CD4-positive, alpha-beta T cell treated with Interleukin-4 for 1 hour (primary cell): Measurements from ENCODE around the gene KIF25.

Experiments
- DNase-seq, 2 donors: peaks; one replicate each; pipeline ENCODE4 v3.0.0-alpha.2; 2020 to 2022

KIF25 gene

DNA sequence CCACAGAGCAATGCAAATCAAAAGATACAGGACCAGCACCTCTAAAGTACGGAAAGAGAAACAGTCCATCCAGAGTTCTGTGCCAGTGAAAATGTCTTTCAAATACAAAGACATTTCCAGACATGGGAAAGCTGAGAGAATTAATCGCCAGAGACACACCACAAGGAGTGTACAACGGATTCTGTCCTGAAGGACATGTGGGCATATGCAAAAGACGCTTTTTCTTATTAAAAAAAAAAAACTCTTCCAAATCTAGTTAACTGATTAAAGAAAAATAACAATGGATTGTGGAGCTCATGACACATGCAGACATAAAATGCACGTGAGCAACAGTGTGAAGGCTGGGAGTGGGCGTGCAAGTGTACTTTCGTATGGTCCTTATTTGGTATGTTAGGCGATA is 22.8 kb downstream of the KIF25 start:
- no peak for DNase-seq

DNA sequence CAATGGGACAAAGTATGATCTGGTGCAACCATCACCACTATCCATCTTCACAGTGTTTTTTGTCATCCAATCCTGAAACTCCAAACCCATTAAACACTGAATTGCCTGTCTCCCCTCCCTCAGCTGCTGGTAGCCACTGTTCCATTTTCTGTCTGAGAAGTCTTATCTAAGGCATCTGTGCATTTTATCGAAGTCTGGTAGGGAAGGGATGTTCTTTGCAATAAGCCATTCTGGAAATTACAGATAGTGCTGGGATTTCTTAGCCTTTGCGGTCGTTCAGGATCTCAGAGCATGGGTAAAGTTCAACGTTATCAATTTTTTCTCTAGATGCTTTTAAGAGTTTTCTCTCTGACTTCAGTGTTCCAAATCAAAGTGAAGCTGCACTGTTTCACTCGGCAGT is 24.1 kb downstream of the KIF25 start:
- DNase-seq: no peak

DNA sequence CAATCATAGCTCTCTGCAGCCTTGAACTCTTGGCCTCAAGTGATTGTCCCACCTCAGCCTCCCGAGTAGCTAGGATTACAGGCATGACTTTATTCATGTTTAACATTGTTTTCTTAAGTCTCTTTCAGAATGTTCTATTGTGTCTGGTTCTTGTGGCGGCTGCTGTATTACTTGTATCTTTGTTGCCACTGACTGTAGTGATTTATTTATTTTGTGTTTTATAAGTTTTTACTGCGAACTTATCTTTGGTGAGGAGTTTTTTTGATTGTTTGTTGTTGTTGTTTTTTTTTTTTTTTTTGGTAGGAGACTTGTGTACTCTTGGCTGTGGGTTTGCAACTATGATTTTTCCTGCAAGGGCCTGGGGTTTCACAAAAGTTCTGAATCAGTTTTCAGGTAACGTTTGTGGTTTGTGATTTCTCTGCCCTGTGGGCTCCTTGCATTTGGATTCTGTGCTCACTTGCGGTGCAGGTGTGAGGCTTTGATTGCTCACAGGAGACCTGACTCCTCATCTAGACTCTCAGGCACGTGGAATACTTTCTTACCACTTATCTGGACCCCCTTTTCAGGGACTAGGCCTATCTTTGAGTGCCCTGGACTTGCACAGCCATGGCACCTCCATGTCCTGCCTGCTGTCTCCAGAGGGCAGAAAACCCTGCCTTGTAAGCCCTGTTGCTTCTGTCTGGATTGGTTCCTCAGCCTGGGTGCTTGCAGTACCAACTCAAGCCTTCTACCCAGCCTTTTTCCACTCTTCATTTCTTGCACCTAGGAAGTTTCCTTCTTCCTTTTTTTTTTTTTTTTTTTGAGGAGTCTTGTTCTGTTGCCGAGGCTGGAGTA is 25.2 kb downstream of the KIF25 start:
- no peak for DNase-seq

DNA sequence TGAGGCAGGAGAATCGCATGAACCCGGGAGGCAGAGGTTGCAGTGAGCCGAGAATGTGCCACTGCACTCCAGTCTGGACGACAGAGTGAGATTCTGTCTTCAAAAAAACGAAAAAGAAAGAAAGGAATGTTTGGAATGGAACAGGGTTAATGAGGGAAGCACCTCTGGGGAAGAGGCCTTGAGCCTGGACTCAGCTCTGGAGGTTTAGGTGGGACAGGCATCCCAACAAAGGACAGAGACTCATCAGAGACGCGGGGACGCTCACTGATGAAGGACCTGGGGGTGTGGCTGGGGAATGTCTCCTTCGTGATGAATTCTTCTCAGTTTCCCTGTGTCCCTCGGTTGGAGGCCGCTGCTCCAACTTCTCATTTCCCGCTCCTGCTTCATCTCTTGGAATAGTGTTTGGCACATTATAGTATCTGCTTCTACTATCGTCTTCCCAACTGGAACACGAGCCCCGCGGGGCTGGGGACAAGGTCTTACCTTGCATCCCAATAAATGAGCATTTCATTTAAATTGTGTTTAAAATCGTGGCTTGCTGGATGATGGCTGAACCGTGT is 27.6 kb downstream of the KIF25 start:
- DNase-seq: no peak

DNA sequence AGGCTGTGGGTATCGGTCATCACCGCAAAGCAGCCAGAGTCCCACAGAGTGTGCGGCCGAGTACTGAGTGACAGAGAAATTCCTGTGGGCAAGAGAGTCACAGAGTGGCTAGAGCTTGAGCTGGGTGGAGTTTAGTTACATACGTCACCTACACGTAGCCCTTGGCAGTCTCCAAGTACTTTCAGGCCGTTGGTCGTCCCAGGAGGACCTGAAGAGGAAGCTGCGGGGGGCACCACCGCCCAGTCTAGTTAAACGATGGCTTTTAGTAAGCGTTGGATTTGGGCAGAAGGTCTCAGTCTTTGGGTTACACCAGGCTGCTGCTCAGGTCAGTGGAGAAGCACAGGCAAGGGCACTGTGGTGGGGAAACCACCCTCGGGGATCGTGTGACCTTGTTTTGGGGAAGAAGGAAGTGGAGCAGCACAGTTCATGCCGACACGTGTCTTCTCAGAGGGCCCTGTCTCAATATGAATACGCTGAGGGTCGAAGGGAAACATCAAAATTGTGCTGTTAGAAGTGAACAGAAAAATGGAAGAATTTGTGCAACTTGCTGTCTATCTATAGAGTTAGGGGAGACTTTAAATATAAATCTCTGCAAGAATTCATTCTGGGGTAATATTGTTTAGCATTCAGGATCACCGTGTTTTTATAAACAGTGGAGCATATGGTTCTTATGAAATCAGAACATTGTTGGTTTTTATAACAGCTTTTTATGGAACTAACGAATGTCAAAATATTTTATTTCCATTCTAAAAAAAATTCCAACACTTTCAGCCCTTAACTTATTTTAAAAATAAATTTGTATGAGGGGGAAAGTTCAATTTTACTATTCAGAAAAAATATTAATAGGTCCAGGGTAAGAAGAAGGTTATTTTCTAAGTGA is 28.6 kb downstream of the KIF25 start:
- DNase-seq: no peak

DNA sequence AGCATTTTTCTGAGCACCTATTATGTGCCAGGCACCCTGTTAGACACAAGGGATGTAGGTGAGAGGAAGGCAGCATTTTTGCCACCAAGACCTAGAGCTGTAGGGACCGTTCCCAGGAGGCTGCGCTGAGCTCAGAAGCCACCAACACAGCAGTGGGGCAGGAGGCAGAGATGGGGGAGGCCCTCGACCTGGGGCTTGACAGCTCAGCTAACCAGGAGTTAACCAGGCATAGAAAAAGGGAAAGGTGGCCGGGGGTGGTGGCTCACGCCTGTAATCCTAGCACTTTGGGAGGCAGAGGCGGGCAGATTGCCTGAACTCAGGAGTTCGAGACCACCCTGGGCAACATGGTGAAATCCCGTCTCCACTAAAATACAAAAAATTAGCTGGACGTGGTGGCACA is 29.5 kb downstream of the KIF25 start:
- no peak for DNase-seq

DNA sequence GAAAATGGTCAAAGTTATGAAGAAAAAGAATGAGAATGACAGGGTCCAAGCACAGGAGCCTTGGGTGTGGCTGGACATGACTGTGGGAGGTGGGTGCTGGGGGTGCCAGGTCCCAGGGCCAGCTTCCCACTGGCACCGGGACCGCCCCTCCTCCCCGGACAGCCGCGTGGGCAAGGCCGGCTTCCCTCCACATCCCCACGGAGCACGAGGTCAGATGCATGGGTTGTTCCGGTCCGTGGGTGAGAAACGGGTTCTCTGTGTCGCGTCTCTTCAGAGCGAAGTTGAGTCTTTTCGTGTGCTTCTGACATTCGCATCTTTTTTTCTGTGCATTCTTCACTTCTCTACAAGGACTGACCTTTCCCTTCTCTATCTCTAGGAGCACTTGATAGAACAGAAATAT is 30.1 kb downstream of the KIF25 start:
- DNase-seq: no peak

DNA sequence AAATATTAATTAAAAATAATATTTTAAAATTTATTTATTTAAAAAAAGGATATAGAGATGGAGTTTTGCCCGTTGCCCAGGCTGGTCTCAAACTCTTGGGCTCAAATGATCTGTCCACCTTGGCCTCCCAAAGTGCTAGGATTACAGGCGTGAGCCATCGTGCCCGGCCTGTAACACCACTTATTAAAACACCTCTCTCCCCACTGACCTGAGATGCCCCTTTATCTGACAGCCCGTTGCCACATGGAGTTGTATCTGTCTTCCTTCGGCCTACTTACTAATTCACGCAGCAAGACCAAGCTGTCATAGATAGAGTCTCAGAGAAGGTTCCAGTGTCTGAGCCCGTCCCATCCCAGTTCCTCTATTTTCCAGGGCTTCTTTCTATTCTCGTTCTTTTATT is 30.7 kb downstream of the KIF25 start:
- DNase-seq: no peak

DNA sequence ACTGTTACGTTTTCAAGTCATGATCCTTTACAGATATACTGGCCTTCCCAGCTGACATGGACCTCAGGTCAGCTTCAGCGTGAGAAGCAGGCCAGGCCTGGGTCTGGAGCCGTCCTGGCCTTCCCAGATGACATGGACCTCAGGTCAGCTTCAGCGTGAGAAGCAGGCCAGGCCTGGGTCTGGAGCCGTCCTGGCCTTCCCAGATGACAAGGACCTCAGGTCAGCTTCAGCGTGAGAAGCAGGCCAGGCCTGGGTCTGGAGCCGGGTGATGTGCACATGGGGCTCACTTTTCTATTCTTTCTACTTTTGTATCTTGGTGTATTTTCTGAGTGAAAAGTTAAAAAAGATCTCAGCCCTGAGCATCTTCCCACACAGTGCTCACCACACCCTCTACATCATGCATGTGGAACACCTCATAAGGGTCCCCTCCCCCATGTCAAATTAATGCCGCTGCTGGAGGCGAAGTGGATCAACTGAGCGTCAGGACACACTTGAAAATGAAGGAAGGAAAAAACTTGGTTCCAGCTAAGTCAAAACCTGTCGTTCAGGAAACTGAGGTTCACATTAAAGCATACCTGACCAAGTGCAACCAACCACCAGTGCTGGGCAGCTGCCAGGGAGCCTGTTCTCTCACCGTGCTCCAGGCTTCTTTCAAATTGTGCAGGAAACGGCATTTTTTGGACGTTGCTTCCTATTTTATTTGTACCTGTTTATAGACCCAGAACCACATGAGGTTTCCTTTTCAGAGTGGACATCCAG is 32.2 kb downstream of the KIF25 start:
- DNase-seq: no peak

DNA sequence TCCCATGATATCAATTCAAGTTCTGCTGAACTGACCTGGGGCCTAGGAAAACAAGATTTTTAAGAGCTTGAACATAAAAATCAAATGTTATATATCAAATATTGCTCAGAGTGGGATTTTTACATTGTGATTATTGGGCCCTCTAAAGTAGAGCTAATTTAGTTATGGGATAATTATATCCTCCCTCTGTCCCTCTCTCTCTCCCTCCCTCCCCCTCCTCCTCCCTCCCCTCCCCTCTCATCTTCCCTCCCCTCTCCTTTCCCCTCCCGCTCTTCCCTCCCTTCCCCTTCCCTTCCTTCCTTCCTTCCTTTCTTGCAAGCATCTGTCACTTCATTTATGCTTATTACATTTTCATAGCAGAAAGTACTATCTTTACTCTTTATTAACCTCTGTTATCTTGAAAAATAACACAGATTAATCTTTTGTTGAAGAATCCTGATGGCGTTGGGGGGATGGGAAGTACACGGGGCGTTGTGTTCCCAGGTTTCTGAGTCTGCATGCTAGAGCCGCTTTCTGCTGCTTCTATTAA is 32.8 kb downstream of the KIF25 start:
- DNase-seq: no peak

DNA sequence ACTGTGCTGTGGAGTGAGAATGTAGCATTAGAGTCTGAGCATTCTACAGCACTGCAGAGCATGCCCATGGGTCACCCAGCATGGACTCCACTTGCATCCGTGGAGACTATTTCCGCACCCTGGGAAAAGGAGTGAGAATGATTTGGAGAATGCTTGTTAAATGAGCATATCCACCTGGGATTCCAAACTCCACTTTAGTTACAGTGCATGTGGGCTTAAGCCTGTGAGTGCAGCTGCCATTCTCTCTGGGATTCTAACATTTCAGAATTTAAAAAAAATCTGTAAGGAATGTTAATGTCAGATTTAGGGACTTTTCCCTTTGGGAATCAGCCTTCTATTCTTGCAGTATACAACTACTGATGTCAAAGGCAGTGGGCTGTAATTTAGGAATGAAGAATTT is 33.4 kb downstream of the KIF25 start:
- no peak for DNase-seq

DNA sequence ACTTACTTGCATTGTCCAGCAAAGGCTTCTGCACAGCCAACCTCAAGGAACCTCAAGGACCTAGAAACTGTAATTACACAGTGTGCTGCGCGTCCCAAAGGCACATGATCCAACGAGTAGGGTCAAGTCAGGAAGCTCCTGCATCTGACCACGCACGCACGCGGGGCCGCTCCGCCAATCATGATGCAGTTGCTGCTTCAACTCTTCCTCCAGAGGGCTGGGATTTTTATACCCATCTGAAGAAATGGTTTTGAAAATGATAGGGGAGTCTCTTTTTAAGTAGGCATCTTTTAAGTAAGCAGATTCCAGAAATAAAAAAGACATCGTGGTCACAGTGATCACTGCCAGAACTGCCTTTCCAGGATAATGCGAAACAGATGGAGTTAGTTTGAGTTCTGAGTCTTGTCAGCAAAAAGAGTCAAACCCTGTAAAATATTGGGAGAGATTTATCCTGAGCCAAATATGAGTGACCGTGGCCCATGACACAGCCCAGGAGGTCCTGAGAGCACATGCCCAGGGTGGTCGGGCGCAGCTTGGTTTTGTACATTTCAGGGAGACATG is 34.0 kb downstream of the KIF25 start:
- DNase-seq: no peak

DNA sequence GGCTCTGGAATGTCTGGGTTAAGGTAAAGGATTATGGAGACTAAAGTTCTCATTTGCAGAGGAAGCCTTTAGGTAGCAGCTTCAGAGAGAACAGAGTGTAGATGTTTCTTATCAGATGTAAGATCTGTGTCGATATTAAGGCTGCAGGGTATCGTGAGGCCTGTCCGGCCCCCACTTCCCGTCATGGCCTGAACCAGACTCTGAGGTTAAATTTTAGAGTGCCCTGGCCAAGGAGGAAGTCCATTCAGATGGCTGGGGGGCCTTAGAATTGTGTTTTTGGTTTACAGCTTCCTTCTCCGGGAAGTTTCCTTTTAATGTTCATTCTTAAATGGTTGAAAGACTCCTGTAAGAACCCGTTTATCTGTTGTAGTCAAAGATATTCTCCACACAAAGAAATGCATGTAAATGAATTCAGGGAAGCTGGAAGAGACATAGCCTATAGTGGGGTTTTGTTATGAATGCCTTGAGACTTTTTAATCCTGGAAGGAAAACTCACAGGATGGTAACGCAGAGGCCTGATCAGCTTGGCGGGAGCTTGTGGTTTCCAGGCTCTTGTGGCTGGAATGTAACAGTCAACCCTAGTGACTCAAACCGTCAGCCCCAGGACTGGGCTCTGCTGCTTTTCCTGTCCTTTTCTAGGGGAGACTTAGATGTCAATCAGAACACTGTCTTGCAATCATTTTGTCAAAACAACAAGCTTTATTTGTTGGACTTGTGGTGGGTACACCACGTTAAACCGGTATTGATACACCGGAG is 34.7 kb downstream of the KIF25 start:
- no peak for DNase-seq

DNA sequence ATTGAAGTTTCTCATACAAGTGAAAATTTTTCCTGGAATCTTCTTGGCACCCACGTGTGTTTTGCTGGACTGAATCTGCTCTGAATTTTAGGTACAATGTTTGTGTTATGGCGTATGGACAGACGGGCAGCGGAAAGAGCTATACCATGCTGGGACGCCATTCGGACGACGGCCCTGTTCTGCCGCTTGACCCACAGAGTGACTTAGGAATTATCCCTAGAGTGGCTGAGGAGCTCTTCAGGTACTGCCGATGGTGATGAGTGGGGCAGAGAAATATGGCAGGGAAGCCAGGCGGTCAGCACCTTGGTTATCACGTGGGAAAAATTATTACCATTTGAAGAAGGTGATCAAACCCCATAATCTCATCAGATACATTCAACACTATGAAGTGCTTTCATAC is 36.3 kb downstream of the KIF25 start:
- DNase-seq: no peak

DNA sequence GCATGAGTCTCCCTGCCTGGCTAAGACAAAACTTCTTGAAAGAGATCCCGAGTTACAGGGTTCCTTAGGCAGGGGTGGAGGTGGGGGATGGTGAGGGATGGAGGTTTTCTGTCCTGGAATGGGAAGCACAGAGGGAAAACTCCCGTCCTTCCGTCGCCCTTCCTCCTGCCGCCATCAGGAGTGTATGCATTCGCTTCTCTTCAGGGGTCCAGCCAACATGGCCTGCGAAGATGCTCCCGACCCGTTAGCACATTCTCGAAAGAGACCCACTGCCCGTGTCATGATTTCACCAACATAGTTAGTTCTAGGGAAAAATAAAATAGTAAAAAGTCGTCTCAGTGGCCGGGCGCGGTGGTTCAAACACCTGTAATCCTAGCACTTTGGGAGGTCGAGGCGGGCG is 37.1 kb downstream of the KIF25 start:
- DNase-seq: no peak

DNA sequence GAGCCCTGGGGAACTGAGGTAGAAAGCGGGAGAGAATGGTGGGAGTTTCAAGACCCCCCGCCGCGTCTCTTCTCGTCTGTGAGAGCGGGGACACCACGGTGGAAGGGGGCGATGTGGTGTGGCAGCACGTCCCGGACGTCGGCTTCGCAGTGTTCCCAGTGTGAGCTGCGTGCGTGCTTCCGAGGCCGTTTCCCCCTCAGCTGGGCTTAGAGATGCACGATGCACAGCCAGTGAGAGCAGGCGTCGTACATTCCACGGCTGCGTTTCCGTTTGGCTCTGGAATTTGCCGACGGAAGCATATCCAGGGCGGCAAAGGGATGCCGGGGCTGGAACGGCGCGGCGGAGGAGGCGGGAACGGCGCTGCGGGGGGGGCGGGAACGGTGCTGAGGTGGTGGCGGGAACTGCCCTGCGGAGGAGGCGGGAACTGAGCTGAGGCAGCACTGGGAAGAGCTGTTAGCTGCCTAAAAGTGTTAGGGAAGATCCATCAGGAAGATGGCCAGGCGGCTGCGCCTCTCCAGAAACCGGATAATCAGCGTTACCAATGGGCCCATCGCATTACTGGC is 37.7 kb downstream of the KIF25 start:
- DNase-seq: no peak

DNA sequence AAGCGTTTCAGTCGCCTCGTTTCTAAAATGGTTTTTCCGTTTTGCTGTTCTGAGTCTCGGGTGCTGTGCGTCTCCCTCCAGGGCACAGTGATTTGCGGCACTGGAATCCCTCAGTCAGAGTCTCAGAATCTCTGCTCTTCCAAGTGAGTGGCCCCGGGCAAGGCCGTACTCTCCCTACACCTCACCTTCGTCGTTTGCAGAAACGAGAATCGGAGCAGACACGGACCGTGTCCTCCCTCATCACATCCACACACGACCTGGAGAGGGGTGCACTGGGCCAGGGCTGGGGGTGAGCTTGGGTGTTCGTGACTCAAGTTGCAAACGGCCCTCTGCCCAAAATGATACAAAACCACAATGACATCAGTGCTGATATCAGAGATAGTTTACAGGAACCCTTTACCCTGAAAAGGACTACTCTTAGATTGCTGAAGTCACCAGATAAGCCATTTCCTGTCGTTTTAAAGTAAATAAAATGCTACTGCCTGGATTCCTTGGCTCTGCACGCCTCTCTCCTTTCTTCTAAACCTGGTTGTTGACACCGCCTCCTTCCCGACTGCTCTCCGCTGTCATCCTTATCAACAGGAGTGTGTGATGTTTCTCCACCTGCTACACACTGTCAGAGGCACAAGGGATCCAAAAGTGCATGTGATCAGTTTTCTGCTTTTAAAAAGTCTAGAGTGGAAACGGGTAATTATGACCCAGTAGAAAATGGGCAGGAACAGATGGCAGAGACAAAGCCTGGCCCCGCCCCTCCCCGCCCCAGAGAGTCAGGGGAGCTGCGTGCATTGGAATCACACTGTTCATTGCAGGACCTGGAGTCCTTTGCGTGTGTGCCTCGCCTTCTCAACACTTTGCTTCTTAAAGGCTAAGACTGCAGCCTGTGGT is 38.4 kb downstream of the KIF25 start:
- no peak for DNase-seq

DNA sequence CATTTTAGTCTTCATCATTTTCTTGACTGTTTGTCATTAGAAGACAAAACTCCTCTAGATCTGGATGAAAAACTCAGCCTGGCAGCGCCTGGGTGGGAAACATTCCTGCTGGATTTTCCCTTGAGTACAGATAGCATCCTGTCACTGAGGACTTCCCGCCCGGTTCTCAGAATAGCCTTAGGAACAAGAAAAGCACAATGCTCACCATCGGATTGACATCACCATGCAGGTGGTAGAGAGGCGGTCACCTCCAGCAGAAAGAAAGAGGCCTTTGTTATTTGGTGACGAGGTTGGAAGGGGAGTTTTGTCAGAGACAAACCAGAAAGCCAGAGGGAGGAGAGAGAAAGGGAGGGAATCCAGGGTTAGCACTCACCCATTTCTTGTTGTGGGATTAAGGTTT is 39.8 kb downstream of the KIF25 start:
- no peak for DNase-seq

DNA sequence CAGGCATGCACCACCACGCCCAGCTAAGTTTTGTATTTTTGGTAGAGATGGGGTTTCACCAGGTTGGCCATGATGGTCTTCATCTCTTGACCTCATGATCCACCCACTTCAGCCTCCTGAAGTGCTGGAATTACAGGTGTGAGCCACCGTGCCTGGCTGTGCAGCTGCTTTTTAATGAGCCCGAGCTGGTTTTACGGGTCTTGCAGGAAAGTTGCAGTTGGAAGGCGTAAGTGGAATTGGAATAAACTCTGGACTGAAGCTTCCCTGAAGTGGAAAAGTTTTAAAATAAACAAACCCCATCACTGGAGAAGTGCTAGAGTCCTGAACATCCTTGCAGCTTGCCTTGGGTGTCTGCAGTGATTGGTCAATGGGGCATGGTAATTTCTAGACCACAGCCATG is 40.4 kb downstream of the KIF25 start:
- DNase-seq: no peak

DNA sequence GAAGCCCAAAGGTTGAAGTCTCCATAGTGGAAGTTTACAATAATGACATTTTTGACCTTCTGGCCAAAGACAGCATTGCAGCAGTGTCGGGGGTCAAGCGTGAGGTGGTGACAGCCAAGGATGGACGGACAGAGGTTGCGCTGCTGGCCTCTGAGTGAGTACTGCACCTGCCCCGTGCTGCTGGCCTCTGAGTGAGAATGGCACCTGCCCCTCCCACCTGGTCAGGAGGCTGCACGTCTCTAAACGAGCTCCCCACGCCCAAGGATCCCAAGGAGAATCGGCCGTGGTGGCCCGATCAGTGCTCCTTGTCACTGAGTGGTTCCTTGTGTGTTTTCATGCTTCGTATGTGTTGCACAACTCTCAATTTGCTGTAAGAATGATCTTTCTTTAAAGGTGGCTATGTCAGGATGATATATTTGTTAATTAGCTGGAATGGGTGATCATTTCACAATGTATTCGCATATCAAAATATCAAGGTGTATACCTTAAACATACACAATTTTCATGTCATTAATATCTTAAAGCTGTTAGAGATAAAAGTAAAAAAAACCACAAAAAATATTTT is 41.2 kb downstream of the KIF25 start:
- no peak for DNase-seq
